Measurements from ENCODE around the gene TSACC.

TSACC gene

GRCh38 chr1:156383023-156383422, 44.7 kb downstream of the TSACC start:
- no peak overlapping the region for H2AFZ ChIP-seq (ENCODE audit: low read length)

GRCh38 chr1:156384007-156384406, 45.7 kb downstream of the TSACC start:
- Histone ChIP-seq H3K36me3 (replicated peaks; ENCODE audit: insufficient read depth, low read length) (no peaks in the 10 kb centered on the region), H3K79me2 (ENCODE audit: low read length) (no peaks in the 10 kb centered on the region), H3K4me2 (ENCODE audit: low read depth, low read length) (no peak overlapping the region), H3K27ac (ENCODE audit: low read length) (no peak overlapping the region), H3K9ac (ENCODE audit: low read length) (no peak overlapping the region), H3K4me3 (ENCODE audit: low read length) (no peak overlapping the region), H3K27me3 (replicated peaks; ENCODE audit: insufficient read depth, low read length) (peaks cover 31% of the 10 kb centered on the region), H3K9me3 (replicated peaks; ENCODE audit: insufficient read depth, low read length) (no peaks in the 10 kb centered on the region), H3K9me2 (replicated peaks; ENCODE audit: insufficient read depth, low read length) (no peaks in the 10 kb centered on the region), H3K4me1 (ENCODE audit: low read length) (no peaks in the 10 kb centered on the region), H3F3A (ENCODE audit: insufficient read depth, low read length) (no peaks in the 10 kb centered on the region), H2AFZ (ENCODE audit: low read length) (no peak overlapping the region), H4K20me1 (ENCODE audit: insufficient read depth, low read length) (no peaks in the 10 kb centered on the region)
- TF ChIP-seq EZH2phosphoT487 (IDR thresholded peaks at IDR 0.05; ENCODE audit: low read length): no peak
- no peak for TF ChIP-seq CTCF (IDR thresholded peaks at IDR 0.05; ENCODE audit: low read length)
- no peak for TF ChIP-seq EZH2 (optimal IDR thresholded peaks at IDR 0.05; ENCODE audit: low read depth, low read length)
- DNase-seq: no peak

More at GRCh38 chr1:156383023-156383422, 44.7 kb downstream of the TSACC start:
- H3K4me3 ChIP-seq (ENCODE audit: low read length): no peak overlapping the region
- no peak overlapping the region for H3K27ac ChIP-seq (ENCODE audit: low read length)
- no peaks in the 10 kb centered on the region for H3K4me1 ChIP-seq (ENCODE audit: low read length)
- H4K20me1 ChIP-seq (ENCODE audit: insufficient read depth, low read length): no peaks in the 10 kb centered on the region
- DNase-seq: peak; percentile 83
- no peaks in the 10 kb centered on the region for H3F3A ChIP-seq (ENCODE audit: insufficient read depth, low read length)
- TF ChIP-seq EZH2phosphoT487 (IDR thresholded peaks at IDR 0.05; ENCODE audit: low read length) (no peak), CTCF (IDR thresholded peaks at IDR 0.05; ENCODE audit: low read length) (peak; percentile 95), EZH2 (optimal IDR thresholded peaks at IDR 0.05; ENCODE audit: low read depth, low read length) (no peak)
- no peaks in the 10 kb centered on the region for H3K9me3 ChIP-seq (replicated peaks; ENCODE audit: insufficient read depth, low read length)
- no peaks in the 10 kb centered on the region for H3K9me2 ChIP-seq (replicated peaks; ENCODE audit: insufficient read depth, low read length)
- H3K4me2 ChIP-seq (ENCODE audit: low read depth, low read length): no peak overlapping the region
- H3K79me2 ChIP-seq (ENCODE audit: low read length): no peaks in the 10 kb centered on the region
- no peak overlapping the region for H3K9ac ChIP-seq (ENCODE audit: low read length)
- no peaks in the 10 kb centered on the region for H3K36me3 ChIP-seq (replicated peaks; ENCODE audit: insufficient read depth, low read length)
- peaks cover 23% of the 10 kb centered on the region for H3K27me3 ChIP-seq (replicated peaks; ENCODE audit: insufficient read depth, low read length)

GRCh38 chr1:156384658-156385057, 46.3 kb downstream of the TSACC start:
- H3K4me3 ChIP-seq (ENCODE audit: low read length): no peak overlapping the region
- no peaks in the 10 kb centered on the region for H3K9me3 ChIP-seq (replicated peaks; ENCODE audit: insufficient read depth, low read length)
- H3K79me2 ChIP-seq (ENCODE audit: low read length): no peaks in the 10 kb centered on the region
- H3K27me3 ChIP-seq (replicated peaks; ENCODE audit: insufficient read depth, low read length): peaks cover 38% of the 10 kb centered on the region
- no peaks in the 10 kb centered on the region for H3F3A ChIP-seq (ENCODE audit: insufficient read depth, low read length)
- no peak overlapping the region for H2AFZ ChIP-seq (ENCODE audit: low read length)
- no peaks in the 10 kb centered on the region for H3K36me3 ChIP-seq (replicated peaks; ENCODE audit: insufficient read depth, low read length)
- no peak overlapping the region for H3K27ac ChIP-seq (ENCODE audit: low read length)
- H3K9me2 ChIP-seq (replicated peaks; ENCODE audit: insufficient read depth, low read length): no peaks in the 10 kb centered on the region
- TF ChIP-seq EZH2 (optimal IDR thresholded peaks at IDR 0.05; ENCODE audit: low read depth, low read length): no peak
- no peak for TF ChIP-seq CTCF (IDR thresholded peaks at IDR 0.05; ENCODE audit: low read length)
- TF ChIP-seq EZH2phosphoT487 (IDR thresholded peaks at IDR 0.05; ENCODE audit: low read length): no peak
- no peak for DNase-seq
- H3K4me2 ChIP-seq (ENCODE audit: low read depth, low read length): no peak overlapping the region
- H3K4me1 ChIP-seq (ENCODE audit: low read length): no peaks in the 10 kb centered on the region
- H4K20me1 ChIP-seq (ENCODE audit: insufficient read depth, low read length): no peaks in the 10 kb centered on the region
- H3K9ac ChIP-seq (ENCODE audit: low read length): no peak overlapping the region
